ENCODE measurements around the gene PIKFYVE. TPM values are rescaled to one million over a fixed set of nuclear protein-coding genes. Genes with fewer than 3 reads are reported as not detected.

Gene PIKFYVE
- total and polyA plus RNA-seq, 2 donors (not counting 1 experiment from before 2014, with no cell fraction given), result 20.3 to 80.9 TPM

GRCh38 chr2:208253600-208254117, 12.4 kb upstream of the PIKFYVE start:
- Histone ChIP-seq H4K20me1 (ENCODE audit: control insufficient read depth, insufficient read depth, low read length, poor library complexity, severe bottlenecking) (no peaks in the 10 kb centered on the region), H3K4me3 (ENCODE audit: control extremely low read depth in 1 of 5, extremely low read depth in 1 of 5, insufficient read depth in 1 of 5, low read depth in 2 of 5, low read length in 4 of 5) (peak overlapping the region; percentile 44 to 99 (median 93)), H3K27me3 (replicated peaks in 1 of 4; ENCODE audit: control extremely low read depth in 1 of 4, control insufficient read depth in 3 of 4, insufficient read depth in 4 of 4, low read length in 3 of 4) (no peaks in the 10 kb centered on the region), H3K27ac (ENCODE audit: low read length in 2 of 2) (peak overlapping the region; percentile 34 to 35), H3K9ac (ENCODE audit: low read length) (peak overlapping the region; percentile 78), H3K9me3 (ENCODE audit: control extremely low read depth in 1 of 3, control insufficient read depth in 2 of 3, insufficient read depth in 1 of 3, low read length in 2 of 3) (no peaks in the 10 kb centered on the region), H3K36me3 (replicated peaks in 1 of 2; ENCODE audit: control extremely low read depth in 1 of 2, control insufficient read depth in 1 of 2, extremely low read depth in 1 of 2, insufficient read depth in 2 of 2, low read length in 1 of 2) (peaks cover 0 to 20% of the 10 kb centered on the region in 2 experiments), H2AFZ (ENCODE audit: insufficient read depth, low read depth, low read length, poor library complexity, severe bottlenecking) (peak overlapping the region; percentile 96), H3K4me1 (ENCODE audit: control insufficient read depth in 2 of 2, insufficient read depth in 2 of 2, low read length in 2 of 2) (peaks cover 30 to 41% of the 10 kb centered on the region in 2 donors), H3K79me2 (ENCODE audit: control insufficient read depth, insufficient read depth, low read length) (peaks cover 33% of the 10 kb centered on the region), H3K4me2 (replicated peaks; ENCODE audit: low read depth, low read length, poor library complexity, severe bottlenecking) (peak overlapping the region; percentile 85)
- no peak for ATAC-seq (ENCODE audit: low read depth)
- TF ChIP-seq CTCF (IDR thresholded peaks at IDR 0.05) (no peak), EZH2 (IDR thresholded peaks at IDR 0.05; ENCODE audit: borderline replicate concordance, insufficient read depth, low read depth, low read length, poor library complexity, severe bottlenecking) (no peak)
- intact Hi-C loops (cut with micrococcal nuclease), result loop anchor here (1.0 to 10.0 kb wide), 7 partner anchors 57 to 1089 kb away; partner anchors contain the start of gene KLF7
- H3K4me3 Mint-ChIP-seq, result peak overlapping the region; percentile 99
- H3K27me3 Mint-ChIP-seq, result no peaks in the 10 kb centered on the region
- no peaks in the 10 kb centered on the region for H3K9me3 Mint-ChIP-seq (ENCODE audit: insufficient read depth)
- H3K27ac Mint-ChIP-seq, result peak overlapping the region; percentile 86
- POLR2A ChIA-PET, result interaction anchor here (0.6 to 5.1 kb wide), 3 partner anchors 11 to 1979 kb away, joined by 3 to 31 read pairs (median 6); partner anchors contain the start of genes PIKFYVE and ZDBF2
- 0% methylated on average over 3 of the region's 7 CpGs for WGBS (ENCODE audit: insufficient coverage)
- no peak for DNase-seq
- peaks cover 56% of the 10 kb centered on the region for H3K4me1 Mint-ChIP-seq
- CTCF ChIA-PET, result interaction anchor here (0.5 to 6.0 kb wide), 16 partner anchors 10 to 542 kb away, joined by 3 to 63 read pairs (median 4); partner anchors contain the start of genes C2orf80, CCNYL1 and PIKFYVE
